ENCODE results near the gene ZNF230. TPM values are rescaled to one million over a fixed set of nuclear protein-coding genes. Genes with fewer than 3 reads are reported as not detected.

ZNF230 gene
- total RNA-seq, 1 donor from 2014 or later, result 5.3 TPM

DNA sequence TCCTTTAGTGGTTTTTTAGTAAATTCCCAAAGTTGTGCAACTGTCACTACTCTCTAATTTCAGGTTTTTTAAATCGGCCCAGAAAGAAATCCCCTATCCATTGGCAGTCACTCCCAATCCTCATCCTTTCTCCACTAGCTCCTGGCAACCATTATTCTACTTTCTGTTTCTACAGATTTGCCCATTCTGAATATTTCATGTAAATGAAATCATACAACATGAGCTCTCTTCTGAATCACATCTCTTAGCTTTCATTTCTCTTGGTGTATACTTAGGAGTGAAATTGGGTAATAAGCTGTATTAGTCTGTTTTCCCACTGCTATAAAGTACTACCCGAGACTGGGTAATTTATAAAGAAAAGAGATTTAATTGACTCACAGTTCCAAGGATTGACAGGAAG lies 39.4 kb downstream of the ZNF230 start:
- DNase-seq, result no peak

DNA sequence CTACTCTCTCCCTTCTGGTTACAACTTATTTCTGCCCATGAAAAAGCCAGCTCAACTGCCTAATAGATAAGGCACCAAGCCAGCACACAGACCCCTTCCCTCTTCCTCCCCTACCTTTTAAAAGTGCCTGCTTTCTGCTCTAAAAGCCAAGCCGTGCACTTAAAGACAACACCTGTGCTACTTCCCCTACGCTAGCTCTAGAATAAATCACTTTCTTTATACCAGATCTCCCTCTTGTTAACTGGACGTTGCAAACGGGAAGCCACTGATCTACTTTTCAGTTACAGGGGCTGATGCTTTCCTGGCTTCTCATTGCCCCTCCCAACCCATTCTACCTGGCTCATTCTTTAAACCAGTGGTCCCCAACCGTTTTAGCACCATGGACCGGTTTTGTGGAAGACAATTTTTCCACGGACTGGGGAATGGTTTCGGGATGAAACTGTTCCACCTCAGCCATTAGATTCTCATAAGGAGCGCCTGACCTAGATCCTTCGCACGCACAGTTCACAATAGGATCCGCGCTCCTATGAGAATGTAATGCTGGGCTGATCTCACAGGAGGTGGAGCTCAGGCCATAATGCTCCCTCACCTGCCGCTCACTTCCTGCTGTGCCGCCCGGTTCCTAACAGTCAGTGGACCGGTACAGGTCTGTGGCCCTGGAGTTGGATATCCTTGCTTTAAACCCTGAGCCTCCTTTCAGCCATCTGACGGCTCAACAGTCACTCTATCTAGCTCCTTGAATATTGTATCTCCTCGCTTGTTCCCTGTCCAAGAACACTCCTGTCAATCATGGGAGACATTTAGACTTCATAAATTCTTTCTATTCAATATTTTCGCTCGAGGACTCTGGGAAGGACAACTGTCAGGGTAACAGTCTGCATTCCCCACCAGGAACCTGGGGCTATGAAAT lies 48.2 kb downstream of the ZNF230 start:
- no peak for DNase-seq

DNA sequence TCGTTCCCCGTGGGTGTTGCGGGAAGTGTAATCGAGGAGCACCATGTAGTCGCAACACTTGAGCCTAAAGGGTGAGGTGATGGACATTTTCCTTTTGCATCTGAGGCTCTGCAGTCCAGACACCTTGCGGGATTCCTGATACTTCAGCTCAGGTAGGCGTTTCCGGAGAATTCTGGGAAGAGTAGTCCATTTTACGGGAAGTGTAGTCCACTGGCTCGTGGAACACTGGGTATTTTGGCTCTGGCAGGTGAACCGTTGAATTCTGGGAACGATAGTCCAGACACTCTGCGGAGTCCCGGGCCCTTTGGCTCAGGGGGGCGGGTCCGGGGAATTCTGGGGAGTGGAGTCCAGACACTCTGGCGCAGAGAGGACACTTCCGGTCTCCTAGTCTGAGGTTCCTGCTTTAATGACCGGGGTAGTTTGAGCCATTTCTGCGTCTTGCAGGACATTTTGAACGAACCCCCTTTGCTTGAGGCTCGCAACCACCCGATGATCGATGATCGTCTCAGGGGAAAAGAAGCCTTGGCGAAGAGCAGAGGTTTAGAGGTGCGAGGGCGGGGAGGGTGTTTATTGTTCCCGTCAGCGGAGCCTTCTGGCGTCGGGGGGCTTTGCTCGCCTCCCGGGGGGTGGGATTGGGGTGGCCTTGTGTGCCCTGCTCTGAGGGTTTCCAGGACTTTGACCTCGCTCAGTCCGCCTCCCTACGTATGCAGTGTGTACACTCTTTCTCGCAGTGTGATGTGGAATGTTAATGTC lies 49.1 kb downstream of the ZNF230 start, which contains the start of gene ZNF223:
Gene ZNF223 (plus strand): TSS at position 387 of the 753 bp plus-strand sequence. CDS start 3,141 bp downstream, outside the sequence.
- peak; percentile 99 for DNase-seq

DNA sequence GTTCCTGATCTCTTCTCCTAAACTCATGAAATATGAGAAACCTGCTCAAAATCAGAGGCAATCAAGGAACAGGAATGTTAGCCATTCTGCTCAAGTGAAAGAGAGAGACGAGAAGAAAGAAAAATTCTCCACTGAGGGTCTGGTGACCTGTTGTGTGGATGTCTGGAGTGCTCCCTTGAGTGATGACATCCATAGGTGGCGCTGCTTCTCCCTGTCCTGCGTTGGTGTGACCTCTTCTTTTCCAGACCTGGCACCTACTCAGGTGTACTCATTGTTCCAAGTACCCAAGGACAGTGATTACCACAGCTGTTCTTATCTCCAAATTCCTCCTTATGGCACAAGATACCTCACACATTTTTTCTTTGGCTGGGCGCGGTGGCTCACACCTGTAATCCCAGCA lies 53.1 kb downstream of the ZNF230 start:
- no peak for DNase-seq

DNA sequence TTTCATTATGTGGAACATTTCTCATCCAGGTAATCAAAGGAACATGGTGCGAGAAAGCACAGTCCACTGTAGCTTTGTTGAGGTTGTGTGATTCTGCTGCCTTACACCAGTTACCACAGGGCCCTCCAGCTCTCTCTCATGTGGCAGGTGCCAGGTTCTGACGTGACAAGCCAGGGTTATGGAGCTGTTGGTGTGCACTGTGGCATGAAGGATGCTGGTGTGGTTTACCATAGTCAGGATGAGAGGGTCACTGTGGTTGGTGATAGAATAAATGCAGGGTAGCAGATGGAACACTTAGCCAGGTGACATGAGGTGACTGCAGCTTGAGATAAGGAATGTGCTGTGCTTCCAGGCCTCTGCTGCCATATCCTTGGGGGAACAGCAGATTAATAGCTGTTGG lies 56.5 kb downstream of the ZNF230 start:
- DNase-seq, result no peak

DNA sequence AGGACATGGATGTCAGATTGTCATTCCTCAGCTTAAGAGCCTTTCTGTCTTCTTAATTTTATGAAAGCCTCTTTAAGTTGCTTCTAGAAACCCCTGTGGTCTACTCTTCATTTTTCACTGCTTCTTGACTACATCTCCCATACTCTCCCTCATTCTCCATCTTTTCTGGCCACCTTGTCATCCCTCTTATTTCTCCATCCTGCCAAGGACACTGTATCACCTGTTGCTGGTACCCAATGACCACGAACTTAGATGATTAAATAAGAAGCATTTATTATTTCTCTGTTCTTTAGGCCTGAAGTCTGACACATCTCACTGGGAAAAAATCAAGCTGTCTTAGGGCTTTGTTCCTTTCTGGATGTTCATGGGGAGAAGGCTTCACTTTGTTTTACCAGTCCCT lies 58.3 kb downstream of the ZNF230 start:
- DNase-seq, result no peak

Small RNAs within 50 kb of the gene (small RNA-seq; reads per million reads assigned to genes)
- not detected for gene AC006213.5 (ENCODE audit: low replicate concordance)

Other genes starting within 250 kb of the ZNF230 start
- gene SMG9, start 248.0 kb upstream of the ZNF230 start, total RNA-seq, result 13.0 TPM
- gene KCNN4, start 222.0 kb upstream of the ZNF230 start, total RNA-seq, result 14.8 TPM
- 1.6 TPM for gene LYPD5, start 200.5 kb upstream of the ZNF230 start, total RNA-seq
- 23.3 TPM for gene ZNF283, start 175.6 kb upstream of the ZNF230 start, total RNA-seq
- gene ZNF404, start 119.0 kb upstream of the ZNF230 start, total RNA-seq, result 1.6 TPM
- 14.6 TPM for gene ZNF45, start 67.7 kb upstream of the ZNF230 start, total RNA-seq
- 8.8 TPM for gene ZNF221, start 51.7 kb upstream of the ZNF230 start, total RNA-seq
- gene ZNF155, start 18.8 kb upstream of the ZNF230 start, total RNA-seq, result 11.1 TPM
- 3.2 TPM for gene ZNF222, start 22.4 kb downstream of the ZNF230 start, total RNA-seq
- gene ZNF223, start 49.1 kb downstream of the ZNF230 start, total RNA-seq, result 12.1 TPM
- 3.9 TPM for gene ZNF284, start 69.2 kb downstream of the ZNF230 start, total RNA-seq
- gene ZNF224, start 91.4 kb downstream of the ZNF230 start, total RNA-seq, result 50.3 TPM
- 7.2 TPM for gene ZNF225, start 110.4 kb downstream of the ZNF230 start, total RNA-seq
- 10.7 TPM for gene ZNF234, start 138.6 kb downstream of the ZNF230 start, total RNA-seq
- 13.3 TPM for gene ZNF226, start 162.1 kb downstream of the ZNF230 start, total RNA-seq
- gene ZNF227, start 209.6 kb downstream of the ZNF230 start, total RNA-seq, result 23.4 TPM

All from tongue (tissue), 3 donors.